HEK293 (cell line): ENCODE results near the gene YARS1.
A peak's percentile ranks its signal among the peaks of the same experiment; 100 is the strongest.

Experiments used
- CTCF ChIA-PET: fragments of 350-600 bp; formaldehyde crosslinking; extraction: SDS; loops from one replicate; lab custom pipeline; 2021; ENCODE audit warnings: antibody characterized with exemption; lab: Yijun Ruan, JAX
- POLR2A ChIA-PET: fragments of 300-600 bp; formaldehyde crosslinking; extraction: SDS; loops from one replicate; lab custom pipeline; 2020; ENCODE audit warnings: antibody characterized with exemption, inconsistent platforms; lab: Yijun Ruan, JAX
- H3K27ac ChIP-seq: fragments of 200-500 bp; sonication (Bioruptor generic); 2 replicates; pipeline ENCODE4 v1.5.1; 2014; ENCODE audit warnings: low read depth, low read length, control low read depth, inconsistent platforms; ENCODE audit errors: extremely low read depth
- H3K36me3 ChIP-seq, 2 experiments: fragments of 200-500 bp in 1 of 2; sonication (Bioruptor generic) in 1 of 2; 1 replicate in 1 of 2; 2 replicates in 1 of 2; pipeline ENCODE4 v1.5.1; 2014 to 2017; ENCODE audit warnings: inconsistent platforms in 2 of 2, low read length in 2 of 2; ENCODE audit not compliant: control insufficient read depth in 2 of 2, insufficient read depth in 1 of 2
- H3K4me1 ChIP-seq: fragments of 200-500 bp; sonication (Bioruptor generic); 2 replicates; pipeline ENCODE4 v1.5.1; 2014; ENCODE audit warnings: mild to moderate bottlenecking, low read length, inconsistent platforms; ENCODE audit not compliant: control insufficient read depth, insufficient read depth
- H3K4me3 ChIP-seq: 2 replicates; pipeline ENCODE4 v1.5.1; 2011; ENCODE audit warnings: low read depth, mild to moderate bottlenecking, control low read depth, low read length, moderate library complexity
- H3K9me3 ChIP-seq: fragments of 200-500 bp; sonication (Bioruptor generic); 2 replicates; pipeline ENCODE4 v1.5.1; 2014; ENCODE audit warnings: low read depth, low read length, inconsistent platforms; ENCODE audit not compliant: control insufficient read depth, insufficient read depth
- BCL11B ChIP-seq: fragments of 450-650 bp; formaldehyde crosslinking; IDR thresholded peaks from 2 replicates; pipeline ENCODE4 v1.5.1; 2016; ENCODE audit warnings: low read depth, missing biosample characterization, missing genetic modification characterization
- EGR2 ChIP-seq: fragments of 450-650 bp; formaldehyde crosslinking; IDR thresholded peaks from 2 replicates; pipeline ENCODE4 v1.5.1; 2016; ENCODE audit warnings: low read depth, missing biosample characterization, missing genetic modification characterization
- GLIS2 ChIP-seq: fragments of 450-650 bp; formaldehyde crosslinking; IDR thresholded peaks from 2 replicates; pipeline ENCODE4 v1.5.1; 2016; ENCODE audit warnings: missing biosample characterization, missing genetic modification characterization
- KLF10 ChIP-seq: fragments of 450-650 bp; IDR thresholded peaks from 2 replicates; pipeline ENCODE4 v1.5.1; 2018; ENCODE audit warnings: missing biosample characterization, mild to moderate bottlenecking, missing genetic modification characterization
- PRDM6 ChIP-seq: fragments of 450-650 bp; formaldehyde crosslinking; IDR thresholded peaks from 2 replicates; pipeline ENCODE4 v1.5.1; 2017; ENCODE audit warnings: missing biosample characterization, missing genetic modification characterization
- SP2 ChIP-seq: fragments of 450-650 bp; formaldehyde crosslinking; IDR thresholded peaks from 2 replicates; pipeline ENCODE4 v1.5.1; 2016; ENCODE audit warnings: missing biosample characterization, missing genetic modification characterization
- SP7 ChIP-seq: fragments of 450-650 bp; formaldehyde crosslinking; IDR thresholded peaks from 2 replicates; pipeline ENCODE4 v1.5.1; 2016; ENCODE audit warnings: missing biosample characterization, missing genetic modification characterization
- WT1 ChIP-seq: fragments of 450-650 bp; formaldehyde crosslinking; IDR thresholded peaks from 2 replicates; pipeline ENCODE4 v1.5.1; 2016; ENCODE audit warnings: missing biosample characterization, missing genetic modification characterization
- ZBTB20 ChIP-seq: fragments of 450-650 bp; formaldehyde crosslinking; IDR thresholded peaks from 2 replicates; pipeline ENCODE4 v1.5.1; 2016; ENCODE audit warnings: missing biosample characterization, missing genetic modification characterization
- ZFP3 ChIP-seq: fragments of 450-650 bp; formaldehyde crosslinking; IDR thresholded peaks from 2 replicates; pipeline ENCODE4 v1.5.1; 2016; ENCODE audit warnings: low read depth, missing biosample characterization, missing genetic modification characterization
- ZIC2 ChIP-seq: fragments of 450-650 bp; formaldehyde crosslinking; IDR thresholded peaks from 2 replicates; pipeline ENCODE4 v1.5.1; 2016; ENCODE audit warnings: missing biosample characterization, missing genetic modification characterization
- ZNF112 ChIP-seq: fragments of 450-650 bp; formaldehyde crosslinking; IDR thresholded peaks from 2 replicates; pipeline ENCODE4 v1.5.0; 2017; ENCODE audit warnings: missing biosample characterization, missing genetic modification characterization
- ZNF138 ChIP-seq: fragments of 450-650 bp; formaldehyde crosslinking; IDR thresholded peaks from 2 replicates; pipeline ENCODE4 v1.5.1; 2016; ENCODE audit warnings: missing biosample characterization, missing genetic modification characterization, borderline replicate concordance
- ZNF341 ChIP-seq: fragments of 450-650 bp; formaldehyde crosslinking; IDR thresholded peaks from 2 replicates; pipeline ENCODE4; 2016; ENCODE audit warnings: low read depth, missing biosample characterization, missing genetic modification characterization
- ZNF398 ChIP-seq: fragments of 450-650 bp; formaldehyde crosslinking; IDR thresholded peaks from 2 replicates; pipeline ENCODE4 v1.5.1; 2017; ENCODE audit warnings: missing biosample characterization, missing genetic modification characterization
- ZNF423 ChIP-seq: fragments of 450-650 bp; formaldehyde crosslinking; IDR thresholded peaks from 2 replicates; pipeline ENCODE4 v1.5.1; 2016; ENCODE audit warnings: missing biosample characterization, missing genetic modification characterization
- ZNF426 ChIP-seq: fragments of 450-650 bp; formaldehyde crosslinking; IDR thresholded peaks from 2 replicates; pipeline ENCODE4 v1.5.1; 2017; ENCODE audit warnings: missing biosample characterization, missing genetic modification characterization, mild to moderate bottlenecking, inconsistent platforms, moderate library complexity
- ZNF530 ChIP-seq: fragments of 450-650 bp; formaldehyde crosslinking; IDR thresholded peaks from 2 replicates; pipeline ENCODE4 v1.5.1; 2016; ENCODE audit warnings: low read depth, missing biosample characterization, missing genetic modification characterization
- ZNF560 ChIP-seq: fragments of 450-650 bp; formaldehyde crosslinking; IDR thresholded peaks from 2 replicates; pipeline ENCODE4 v1.5.1; 2017; ENCODE audit warnings: missing biosample characterization, missing genetic modification characterization, borderline replicate concordance
- ZNF600 ChIP-seq: fragments of 450-650 bp; formaldehyde crosslinking; IDR thresholded peaks from 2 replicates; pipeline ENCODE4 v1.5.1; 2016; ENCODE audit warnings: missing biosample characterization, missing genetic modification characterization
- ZNF624 ChIP-seq: fragments of 450-650 bp; formaldehyde crosslinking; IDR thresholded peaks from 2 replicates; pipeline ENCODE4 v1.5.1; 2017; ENCODE audit warnings: missing biosample characterization, missing genetic modification characterization
- ZNF626 ChIP-seq: fragments of 450-650 bp; sonication (Bioruptor Pico); formaldehyde crosslinking; IDR thresholded peaks from 2 replicates; pipeline ENCODE4 v1.5.1; 2018; ENCODE audit warnings: missing biosample characterization, missing genetic modification characterization, inconsistent platforms
- TF ChIP-seq, protein P1 (sequence below): fragments of 450-650 bp; formaldehyde crosslinking; IDR thresholded peaks from 2 replicates; pipeline ENCODE4 v1.5.1; 2016; ENCODE audit warnings: missing biosample characterization, missing genetic modification characterization
- TF ChIP-seq, protein P2 (sequence below): fragments of 450-650 bp; formaldehyde crosslinking; IDR thresholded peaks from 2 replicates; pipeline ENCODE4 v1.5.1; 2016; ENCODE audit warnings: missing biosample characterization, missing genetic modification characterization
- TF ChIP-seq, protein P3 (sequence below): fragments of 450-650 bp; formaldehyde crosslinking; optimal IDR thresholded peaks from 2 replicates; pipeline ENCODE3; 2016; ENCODE audit warnings: missing biosample characterization, mild to moderate bottlenecking, missing genetic modification characterization

Gene YARS1

DNA sequence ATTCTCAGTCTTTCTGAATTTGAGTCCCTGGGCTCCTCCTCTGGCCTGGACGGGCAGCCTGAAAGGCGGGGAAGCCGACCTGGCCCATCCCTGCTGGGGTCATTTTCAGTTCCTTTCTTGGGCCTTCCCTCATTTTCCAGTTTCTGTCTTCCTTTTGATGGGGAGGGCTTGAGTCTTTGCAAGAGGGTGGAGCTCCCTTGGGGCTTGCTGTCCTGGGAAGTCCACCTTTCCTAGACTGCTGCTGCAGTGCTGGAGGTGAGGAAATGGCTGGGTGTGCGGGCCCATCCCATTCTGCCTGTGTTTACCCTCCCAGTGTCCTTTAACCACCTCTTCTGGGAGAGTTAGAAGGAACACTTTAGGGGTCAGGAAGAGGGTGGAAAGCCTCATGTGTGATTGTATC, 74.2 kb downstream of the YARS1 start (continued):
- no peak for TF ChIP-seq PRDM6 (tag by site-specific recombination)
- TF ChIP-seq ZNF398 (tag by site-specific recombination): no peak
- no peak for TF ChIP-seq ZNF624 (tag by site-specific recombination)
- TF ChIP-seq ZNF560 (tag by site-specific recombination): no peak

DNA sequence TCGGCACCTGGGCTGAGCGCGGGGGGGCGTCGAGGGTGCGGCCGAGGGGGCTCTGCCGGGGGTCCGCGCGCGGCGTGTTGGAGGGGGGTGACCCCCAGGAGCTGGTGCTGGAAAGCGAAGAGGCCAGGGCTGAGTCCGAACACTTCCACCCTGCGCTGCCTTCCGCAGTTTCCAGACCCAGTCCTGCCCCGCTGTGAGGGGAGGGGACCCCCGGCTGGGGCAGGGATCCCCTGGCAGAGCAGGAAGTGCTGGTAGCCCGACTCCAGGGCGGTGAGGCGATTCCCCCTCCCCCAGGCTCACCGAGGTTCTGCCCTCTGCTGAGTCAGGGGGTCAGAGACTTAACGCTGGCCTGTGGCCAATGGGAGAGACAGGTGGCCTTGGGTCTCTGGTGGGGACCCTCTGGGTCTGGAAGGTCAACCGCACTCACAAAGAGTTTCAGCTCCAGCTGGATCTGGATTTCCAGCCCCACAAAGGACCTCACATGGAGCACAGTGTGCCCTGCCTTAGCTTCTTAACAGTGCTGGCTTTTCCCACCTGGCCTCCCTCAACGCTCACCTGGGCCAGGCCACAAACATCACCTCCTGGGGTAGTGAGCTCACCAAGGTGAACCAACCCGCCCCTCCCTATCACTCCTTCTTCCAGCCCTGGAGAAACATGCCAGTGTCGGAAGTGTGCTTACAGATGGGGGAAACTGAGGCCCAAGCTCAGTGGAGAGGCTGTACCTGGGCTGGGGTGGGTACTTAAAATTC, 74.8 kb downstream of the YARS1 start:
- Histone ChIP-seq H3K4me3 (peak overlapping the region; percentile 69), H3K4me1 (no peaks in the 10 kb centered on the region; the same call in 1 of the 2 replicates), H3K27ac (peak overlapping the region; percentile 82), H3K36me3 (peaks cover 0 to 13% of the 10 kb centered on the region in 2 experiments; a peak in 2 of 3 replicates), H3K9me3 (no peaks in the 10 kb centered on the region)
- CTCF ChIA-PET: interaction anchor here (0.6 to 1.3 kb wide), 8 partner anchors 9 to 55 kb away, joined by 3 to 6 read pairs (median 3); no protein-coding TSS in a partner anchor
- POLR2A ChIA-PET: interaction anchor here (1.8 kb wide), 1 partner anchor 30 kb away, joined by 9 read pairs; no protein-coding TSS in a partner anchor
- TF ChIP-seq BCL11B (tag by site-specific recombination) (peak; percentile 63), WT1 (peak; percentile 11; the same call in 1 of the 2 replicates), ZNF600 (tag by site-specific recombination) (peak; percentile 52; the same call in 1 of the 2 replicates), SP7 (0 out of 2 replicates have a peak, but pooled peaks have one; percentile 14), ZNF398 (tag by site-specific recombination) (peak; percentile 39), EGR2 (tag by site-specific recombination) (0 out of 2 replicates have a peak, but pooled peaks have one; percentile 6), ZNF341 (tag by site-specific recombination) (peak; percentile 17; the same call in 1 of the 2 replicates), ZNF138 (tag by site-specific recombination) (no peak), GLIS2 (tag by site-specific recombination) (peak; percentile 99), ZNF426 (tag by site-specific recombination) (no peak), KLF10 (tag by site-specific recombination) (no peak), ZFP3 (no peak), ZNF423 (tag by site-specific recombination) (peak; percentile 79), ZNF626 (tag by site-specific recombination) (no peak), ZIC2 (tag by site-specific recombination) (peak; percentile 92), ZNF112 (tag by site-specific recombination) (no peak), ZBTB20 (tag by site-specific recombination) (peak; percentile 44; the same call in 1 of the 2 replicates), ZNF530 (tag by site-specific recombination) (no peak), SP2 (tag by site-specific recombination) (peak; percentile 12; the same call in 1 of the 2 replicates)
- TF ChIP-seq, protein P1, sequence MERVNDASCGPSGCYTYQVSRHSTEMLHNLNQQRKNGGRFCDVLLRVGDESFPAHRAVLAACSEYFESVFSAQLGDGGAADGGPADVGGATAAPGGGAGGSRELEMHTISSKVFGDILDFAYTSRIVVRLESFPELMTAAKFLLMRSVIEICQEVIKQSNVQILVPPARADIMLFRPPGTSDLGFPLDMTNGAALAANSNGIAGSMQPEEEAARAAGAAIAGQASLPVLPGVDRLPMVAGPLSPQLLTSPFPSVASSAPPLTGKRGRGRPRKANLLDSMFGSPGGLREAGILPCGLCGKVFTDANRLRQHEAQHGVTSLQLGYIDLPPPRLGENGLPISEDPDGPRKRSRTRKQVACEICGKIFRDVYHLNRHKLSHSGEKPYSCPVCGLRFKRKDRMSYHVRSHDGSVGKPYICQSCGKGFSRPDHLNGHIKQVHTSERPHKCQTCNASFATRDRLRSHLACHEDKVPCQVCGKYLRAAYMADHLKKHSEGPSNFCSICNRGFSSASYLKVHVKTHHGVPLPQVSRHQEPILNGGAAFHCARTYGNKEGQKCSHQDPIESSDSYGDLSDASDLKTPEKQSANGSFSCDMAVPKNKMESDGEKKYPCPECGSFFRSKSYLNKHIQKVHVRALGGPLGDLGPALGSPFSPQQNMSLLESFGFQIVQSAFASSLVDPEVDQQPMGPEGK: peak; percentile 90
- TF ChIP-seq, protein P2, sequence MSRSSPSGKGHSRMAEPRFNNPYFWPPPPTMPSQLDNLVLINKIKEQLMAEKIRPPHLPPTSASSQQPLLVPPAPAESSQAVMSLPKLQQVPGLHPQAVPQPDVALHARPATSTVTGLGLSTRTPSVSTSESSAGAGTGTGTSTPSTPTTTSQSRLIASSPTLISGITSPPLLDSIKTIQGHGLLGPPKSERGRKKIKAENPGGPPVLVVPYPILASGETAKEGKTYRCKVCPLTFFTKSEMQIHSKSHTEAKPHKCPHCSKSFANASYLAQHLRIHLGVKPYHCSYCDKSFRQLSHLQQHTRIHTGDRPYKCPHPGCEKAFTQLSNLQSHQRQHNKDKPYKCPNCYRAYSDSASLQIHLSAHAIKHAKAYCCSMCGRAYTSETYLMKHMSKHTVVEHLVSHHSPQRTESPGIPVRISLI (tag by site-specific recombination): no peak
- TF ChIP-seq, protein P3, sequence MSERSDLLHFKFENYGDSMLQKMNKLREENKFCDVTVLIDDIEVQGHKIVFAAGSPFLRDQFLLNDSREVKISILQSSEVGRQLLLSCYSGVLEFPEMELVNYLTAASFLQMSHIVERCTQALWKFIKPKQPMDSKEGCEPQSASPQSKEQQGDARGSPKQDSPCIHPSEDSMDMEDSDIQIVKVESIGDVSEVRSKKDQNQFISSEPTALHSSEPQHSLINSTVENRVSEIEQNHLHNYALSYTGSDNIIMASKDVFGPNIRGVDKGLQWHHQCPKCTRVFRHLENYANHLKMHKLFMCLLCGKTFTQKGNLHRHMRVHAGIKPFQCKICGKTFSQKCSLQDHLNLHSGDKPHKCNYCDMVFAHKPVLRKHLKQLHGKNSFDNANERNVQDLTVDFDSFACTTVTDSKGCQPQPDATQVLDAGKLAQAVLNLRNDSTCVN (tag by site-specific recombination): peak; percentile 44
